ENCODE data around the gene IL37. TPM values are rescaled to one million over a fixed set of nuclear protein-coding genes. Genes with fewer than 3 reads are reported as not detected.

IL37 gene
- total and polyA plus RNA-seq, 2 experiments from 2014 or later, result not detected

DNA sequence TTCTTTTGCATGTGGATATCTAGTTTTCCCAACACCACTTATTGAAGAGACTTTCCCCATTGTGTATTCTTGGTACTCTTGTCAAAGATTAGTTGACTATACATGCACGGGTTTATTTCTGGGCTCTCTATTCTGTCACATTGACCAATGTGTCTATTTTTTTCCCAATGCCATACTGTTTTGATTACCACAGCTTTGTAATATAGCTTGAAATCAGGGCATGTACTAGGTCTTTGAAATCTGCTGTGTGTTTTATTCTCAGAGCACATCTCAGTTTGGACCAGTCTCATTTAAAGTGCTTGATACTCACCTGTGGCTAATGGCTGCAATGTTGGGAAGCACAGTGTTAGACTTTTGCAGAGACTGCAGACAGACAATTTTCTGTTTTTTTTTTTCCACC lies 34.0 kb downstream of the IL37 start (continued):
- TF ChIP-seq, protein P1, sequence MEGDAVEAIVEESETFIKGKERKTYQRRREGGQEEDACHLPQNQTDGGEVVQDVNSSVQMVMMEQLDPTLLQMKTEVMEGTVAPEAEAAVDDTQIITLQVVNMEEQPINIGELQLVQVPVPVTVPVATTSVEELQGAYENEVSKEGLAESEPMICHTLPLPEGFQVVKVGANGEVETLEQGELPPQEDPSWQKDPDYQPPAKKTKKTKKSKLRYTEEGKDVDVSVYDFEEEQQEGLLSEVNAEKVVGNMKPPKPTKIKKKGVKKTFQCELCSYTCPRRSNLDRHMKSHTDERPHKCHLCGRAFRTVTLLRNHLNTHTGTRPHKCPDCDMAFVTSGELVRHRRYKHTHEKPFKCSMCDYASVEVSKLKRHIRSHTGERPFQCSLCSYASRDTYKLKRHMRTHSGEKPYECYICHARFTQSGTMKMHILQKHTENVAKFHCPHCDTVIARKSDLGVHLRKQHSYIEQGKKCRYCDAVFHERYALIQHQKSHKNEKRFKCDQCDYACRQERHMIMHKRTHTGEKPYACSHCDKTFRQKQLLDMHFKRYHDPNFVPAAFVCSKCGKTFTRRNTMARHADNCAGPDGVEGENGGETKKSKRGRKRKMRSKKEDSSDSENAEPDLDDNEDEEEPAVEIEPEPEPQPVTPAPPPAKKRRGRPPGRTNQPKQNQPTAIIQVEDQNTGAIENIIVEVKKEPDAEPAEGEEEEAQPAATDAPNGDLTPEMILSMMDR (conservative IDR thresholded peaks at IDR 0.05; ENCODE audit: low read depth in 2 of 2), result no peak
- TF ChIP-seq, protein P2, sequence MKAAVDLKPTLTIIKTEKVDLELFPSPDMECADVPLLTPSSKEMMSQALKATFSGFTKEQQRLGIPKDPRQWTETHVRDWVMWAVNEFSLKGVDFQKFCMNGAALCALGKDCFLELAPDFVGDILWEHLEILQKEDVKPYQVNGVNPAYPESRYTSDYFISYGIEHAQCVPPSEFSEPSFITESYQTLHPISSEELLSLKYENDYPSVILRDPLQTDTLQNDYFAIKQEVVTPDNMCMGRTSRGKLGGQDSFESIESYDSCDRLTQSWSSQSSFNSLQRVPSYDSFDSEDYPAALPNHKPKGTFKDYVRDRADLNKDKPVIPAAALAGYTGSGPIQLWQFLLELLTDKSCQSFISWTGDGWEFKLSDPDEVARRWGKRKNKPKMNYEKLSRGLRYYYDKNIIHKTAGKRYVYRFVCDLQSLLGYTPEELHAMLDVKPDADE (IDR thresholded peaks at IDR 0.05), result no peak

DNA sequence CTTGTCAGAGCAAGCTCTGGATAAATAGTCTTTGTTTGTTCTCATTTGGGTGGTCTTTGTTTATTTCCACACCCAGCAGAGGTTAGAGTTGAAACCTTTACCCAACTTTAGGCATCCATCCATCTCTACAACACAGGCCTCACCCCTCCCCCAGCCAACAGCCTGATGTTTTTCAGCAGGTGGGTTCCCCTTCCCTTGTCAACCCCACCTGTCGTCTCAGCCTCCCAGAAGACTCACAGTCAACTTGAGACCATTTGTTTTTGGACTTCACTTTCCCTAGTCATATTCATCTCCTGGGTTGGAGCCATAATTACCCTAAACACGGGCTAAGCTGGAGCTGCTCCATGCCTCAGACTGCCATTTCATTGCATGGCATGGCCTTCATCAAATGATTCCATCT lies 35.1 kb downstream of the IL37 start:
- Histone ChIP-seq H4K20me1 (replicated peaks; ENCODE audit: insufficient read depth) (no peaks in the 10 kb centered on the region), H3F3A (replicated peaks; ENCODE audit: low read depth) (no peaks in the 10 kb centered on the region), H2AFZ (no peak overlapping the region), H3K4me3 (no peak overlapping the region), H3K9me2 (ENCODE audit: insufficient read depth) (no peaks in the 10 kb centered on the region), H3K27ac (ENCODE audit: low read depth) (no peak overlapping the region), H3K27me3 (ENCODE audit: insufficient read depth) (no peaks in the 10 kb centered on the region), H3K79me2 (replicated peaks; ENCODE audit: insufficient read depth) (no peaks in the 10 kb centered on the region), H3K4me1 (ENCODE audit: insufficient read depth) (no peaks in the 10 kb centered on the region), H3K36me3 (ENCODE audit: insufficient read depth) (0 out of 2 replicates have a peak, but pooled peaks cover 6% of the 10 kb centered on the region), H3K4me2 (no peak overlapping the region)
- H3K27me3 Mint-ChIP-seq (ENCODE audit: insufficient read depth, low read depth, poor library complexity), result no peaks in the 10 kb centered on the region
- DNase-seq (ENCODE audit: low spot score) (no peak), ATAC-seq (no peak)
- H3K27ac Mint-ChIP-seq, result no peak overlapping the region
- H3K9me3 Mint-ChIP-seq, result peaks cover 3% of the 10 kb centered on the region; the same call in 2 of the 3 replicates
- H3K4me3 Mint-ChIP-seq, result no peak overlapping the region
- no peaks in the 10 kb centered on the region for H3K36me3 Mint-ChIP-seq (ENCODE audit: low read depth)
- H3K4me1 Mint-ChIP-seq, result no peaks in the 10 kb centered on the region
- TF ChIP-seq, protein P3, sequence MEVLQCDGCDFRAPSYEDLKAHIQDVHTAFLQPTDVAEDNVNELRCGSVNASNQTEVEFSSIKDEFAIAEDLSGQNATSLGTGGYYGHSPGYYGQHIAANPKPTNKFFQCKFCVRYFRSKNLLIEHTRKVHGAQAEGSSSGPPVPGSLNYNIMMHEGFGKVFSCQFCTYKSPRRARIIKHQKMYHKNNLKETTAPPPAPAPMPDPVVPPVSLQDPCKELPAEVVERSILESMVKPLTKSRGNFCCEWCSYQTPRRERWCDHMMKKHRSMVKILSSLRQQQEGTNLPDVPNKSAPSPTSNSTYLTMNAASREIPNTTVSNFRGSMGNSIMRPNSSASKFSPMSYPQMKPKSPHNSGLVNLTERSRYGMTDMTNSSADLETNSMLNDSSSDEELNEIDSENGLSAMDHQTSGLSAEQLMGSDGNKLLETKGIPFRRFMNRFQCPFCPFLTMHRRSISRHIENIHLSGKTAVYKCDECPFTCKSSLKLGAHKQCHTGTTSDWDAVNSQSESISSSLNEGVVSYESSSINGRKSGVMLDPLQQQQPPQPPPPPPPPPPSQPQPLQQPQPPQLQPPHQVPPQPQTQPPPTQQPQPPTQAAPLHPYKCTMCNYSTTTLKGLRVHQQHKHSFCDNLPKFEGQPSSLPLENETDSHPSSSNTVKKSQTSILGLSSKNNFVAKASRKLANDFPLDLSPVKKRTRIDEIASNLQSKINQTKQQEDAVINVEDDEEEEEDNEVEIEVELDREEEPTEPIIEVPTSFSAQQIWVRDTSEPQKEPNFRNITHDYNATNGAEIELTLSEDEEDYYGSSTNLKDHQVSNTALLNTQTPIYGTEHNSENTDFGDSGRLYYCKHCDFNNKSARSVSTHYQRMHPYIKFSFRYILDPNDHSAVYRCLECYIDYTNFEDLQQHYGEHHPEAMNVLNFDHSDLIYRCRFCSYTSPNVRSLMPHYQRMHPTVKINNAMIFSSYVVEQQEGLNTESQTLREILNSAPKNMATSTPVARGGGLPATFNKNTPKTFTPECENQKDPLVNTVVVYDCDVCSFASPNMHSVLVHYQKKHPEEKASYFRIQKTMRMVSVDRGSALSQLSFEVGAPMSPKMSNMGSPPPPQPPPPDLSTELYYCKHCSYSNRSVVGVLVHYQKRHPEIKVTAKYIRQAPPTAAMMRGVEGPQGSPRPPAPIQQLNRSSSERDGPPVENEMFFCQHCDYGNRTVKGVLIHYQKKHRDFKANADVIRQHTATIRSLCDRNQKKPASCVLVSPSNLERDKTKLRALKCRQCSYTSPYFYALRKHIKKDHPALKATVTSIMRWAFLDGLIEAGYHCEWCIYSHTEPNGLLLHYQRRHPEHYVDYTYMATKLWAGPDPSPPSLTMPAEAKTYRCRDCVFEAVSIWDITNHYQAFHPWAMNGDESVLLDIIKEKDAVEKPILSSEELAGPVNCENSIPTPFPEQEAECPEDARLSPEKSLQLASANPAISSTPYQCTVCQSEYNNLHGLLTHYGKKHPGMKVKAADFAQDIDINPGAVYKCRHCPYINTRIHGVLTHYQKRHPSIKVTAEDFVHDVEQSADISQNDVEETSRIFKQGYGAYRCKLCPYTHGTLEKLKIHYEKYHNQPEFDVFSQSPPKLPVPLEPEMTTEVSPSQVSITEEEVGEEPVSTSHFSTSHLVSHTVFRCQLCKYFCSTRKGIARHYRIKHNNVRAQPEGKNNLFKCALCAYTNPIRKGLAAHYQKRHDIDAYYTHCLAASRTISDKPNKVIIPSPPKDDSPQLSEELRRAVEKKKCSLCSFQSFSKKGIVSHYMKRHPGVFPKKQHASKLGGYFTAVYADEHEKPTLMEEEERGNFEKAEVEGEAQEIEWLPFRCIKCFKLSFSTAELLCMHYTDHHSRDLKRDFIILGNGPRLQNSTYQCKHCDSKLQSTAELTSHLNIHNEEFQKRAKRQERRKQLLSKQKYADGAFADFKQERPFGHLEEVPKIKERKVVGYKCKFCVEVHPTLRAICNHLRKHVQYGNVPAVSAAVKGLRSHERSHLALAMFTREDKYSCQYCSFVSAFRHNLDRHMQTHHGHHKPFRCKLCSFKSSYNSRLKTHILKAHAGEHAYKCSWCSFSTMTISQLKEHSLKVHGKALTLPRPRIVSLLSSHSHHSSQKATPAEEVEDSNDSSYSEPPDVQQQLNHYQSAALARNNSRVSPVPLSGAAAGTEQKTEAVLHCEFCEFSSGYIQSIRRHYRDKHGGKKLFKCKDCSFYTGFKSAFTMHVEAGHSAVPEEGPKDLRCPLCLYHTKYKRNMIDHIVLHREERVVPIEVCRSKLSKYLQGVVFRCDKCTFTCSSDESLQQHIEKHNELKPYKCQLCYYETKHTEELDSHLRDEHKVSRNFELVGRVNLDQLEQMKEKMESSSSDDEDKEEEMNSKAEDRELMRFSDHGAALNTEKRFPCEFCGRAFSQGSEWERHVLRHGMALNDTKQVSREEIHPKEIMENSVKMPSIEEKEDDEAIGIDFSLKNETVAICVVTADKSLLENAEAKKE (CRISPR knock-in tag; IDR thresholded peaks at IDR 0.05), result no peak
- TF ChIP-seq EZH2phosphoT487 (IDR thresholded peaks at IDR 0.05; ENCODE audit: unreplicated experiment) (no peak), ZNF114 (CRISPR knock-in tag; IDR thresholded peaks at IDR 0.05) (no peak), JUNB (IDR thresholded peaks at IDR 0.05; ENCODE audit: unreplicated experiment) (no peak), CREB1 (CRISPR knock-in tag; IDR thresholded peaks at IDR 0.05; ENCODE audit: low read depth) (no peak), NANOG (IDR thresholded peaks at IDR 0.05; ENCODE audit: borderline replicate concordance) (no peak)
- TF ChIP-seq, protein P2 (IDR thresholded peaks at IDR 0.05), result no peak
- TF ChIP-seq, protein P4, sequence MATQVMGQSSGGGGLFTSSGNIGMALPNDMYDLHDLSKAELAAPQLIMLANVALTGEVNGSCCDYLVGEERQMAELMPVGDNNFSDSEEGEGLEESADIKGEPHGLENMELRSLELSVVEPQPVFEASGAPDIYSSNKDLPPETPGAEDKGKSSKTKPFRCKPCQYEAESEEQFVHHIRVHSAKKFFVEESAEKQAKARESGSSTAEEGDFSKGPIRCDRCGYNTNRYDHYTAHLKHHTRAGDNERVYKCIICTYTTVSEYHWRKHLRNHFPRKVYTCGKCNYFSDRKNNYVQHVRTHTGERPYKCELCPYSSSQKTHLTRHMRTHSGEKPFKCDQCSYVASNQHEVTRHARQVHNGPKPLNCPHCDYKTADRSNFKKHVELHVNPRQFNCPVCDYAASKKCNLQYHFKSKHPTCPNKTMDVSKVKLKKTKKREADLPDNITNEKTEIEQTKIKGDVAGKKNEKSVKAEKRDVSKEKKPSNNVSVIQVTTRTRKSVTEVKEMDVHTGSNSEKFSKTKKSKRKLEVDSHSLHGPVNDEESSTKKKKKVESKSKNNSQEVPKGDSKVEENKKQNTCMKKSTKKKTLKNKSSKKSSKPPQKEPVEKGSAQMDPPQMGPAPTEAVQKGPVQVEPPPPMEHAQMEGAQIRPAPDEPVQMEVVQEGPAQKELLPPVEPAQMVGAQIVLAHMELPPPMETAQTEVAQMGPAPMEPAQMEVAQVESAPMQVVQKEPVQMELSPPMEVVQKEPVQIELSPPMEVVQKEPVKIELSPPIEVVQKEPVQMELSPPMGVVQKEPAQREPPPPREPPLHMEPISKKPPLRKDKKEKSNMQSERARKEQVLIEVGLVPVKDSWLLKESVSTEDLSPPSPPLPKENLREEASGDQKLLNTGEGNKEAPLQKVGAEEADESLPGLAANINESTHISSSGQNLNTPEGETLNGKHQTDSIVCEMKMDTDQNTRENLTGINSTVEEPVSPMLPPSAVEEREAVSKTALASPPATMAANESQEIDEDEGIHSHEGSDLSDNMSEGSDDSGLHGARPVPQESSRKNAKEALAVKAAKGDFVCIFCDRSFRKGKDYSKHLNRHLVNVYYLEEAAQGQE (IDR thresholded peaks at IDR 0.05; ENCODE audit: unreplicated experiment), result no peak
